HEK293T (cell line): ENCODE results near the gene HBS1L.
A peak's percentile ranks its signal among the peaks of the same experiment; 100 is the strongest.

Experiments used
- CTCF ChIA-PET: fragments of 350-600 bp; formaldehyde crosslinking; extraction: SDS; loops from one replicate; lab custom pipeline; 2021; ENCODE audit warnings: antibody characterized with exemption, inconsistent platforms; lab: Yijun Ruan, JAX
- POLR2A ChIA-PET: fragments of 350-600 bp; formaldehyde crosslinking; extraction: SDS; loops from one replicate; lab custom pipeline; 2020; ENCODE audit warnings: antibody characterized with exemption, inconsistent platforms; lab: Yijun Ruan, JAX
- DNase-seq: peaks from one replicate; pipeline ENCODE4 v3.0.0; 2012; ENCODE audit warnings: mixed read lengths; ENCODE audit errors: extremely low spot score
- ARNT ChIP-seq: fragments of 450-650 bp; IDR thresholded peaks from 2 replicates; pipeline ENCODE4 v1.6.1; 2017; ENCODE audit warnings: mild to moderate bottlenecking
- BHLHE40 ChIP-seq: fragments of 450-650 bp; IDR thresholded peaks from 2 replicates; pipeline ENCODE4 v1.6.1; 2016; ENCODE audit warnings: mild to moderate bottlenecking, moderate library complexity, borderline replicate concordance
- CTBP1 ChIP-seq: fragments of 450-650 bp; IDR thresholded peaks from 2 replicates; pipeline ENCODE4 v1.6.1; 2016; ENCODE audit warnings: borderline replicate concordance
- ELF4 ChIP-seq: fragments of 450-650 bp; IDR thresholded peaks from 2 replicates; pipeline ENCODE4 v1.6.1; 2017; ENCODE audit warnings: antibody characterized with exemption
- FOXA1 ChIP-seq: fragments of 450-650 bp; IDR thresholded peaks from 2 replicates; pipeline ENCODE4 v1.6.1; 2016; ENCODE audit warnings: mild to moderate bottlenecking
- FOXK2 ChIP-seq: fragments of 450-650 bp; IDR thresholded peaks from 2 replicates; pipeline ENCODE4 v1.6.1; 2016; ENCODE audit warnings: mild to moderate bottlenecking
- FOXM1 ChIP-seq: fragments of 450-650 bp; IDR thresholded peaks from 2 replicates; pipeline ENCODE4 v1.6.1; 2017; ENCODE audit warnings: mild to moderate bottlenecking, borderline replicate concordance
- HDGF ChIP-seq: fragments of 450-650 bp; IDR thresholded peaks from 2 replicates; pipeline ENCODE4 v1.6.1; 2017; ENCODE audit warnings: antibody characterized with exemption, borderline replicate concordance
- L3MBTL2 ChIP-seq: fragments of 450-650 bp; conservative IDR thresholded peaks from 2 replicates; pipeline ENCODE4 v1.6.1; 2016; ENCODE audit warnings: mild to moderate bottlenecking
- LEF1 ChIP-seq: fragments of 450-650 bp; IDR thresholded peaks from 2 replicates; pipeline ENCODE4 v1.6.1; 2017; ENCODE audit warnings: mild to moderate bottlenecking, borderline replicate concordance
- NFRKB ChIP-seq: fragments of 450-650 bp; IDR thresholded peaks from 2 replicates; pipeline ENCODE4 v1.6.1; 2016; ENCODE audit warnings: mild to moderate bottlenecking, moderate library complexity
- SP1 ChIP-seq: fragments of 450-650 bp; IDR thresholded peaks from 2 replicates; pipeline ENCODE4 v1.6.1; 2017
- SUZ12 ChIP-seq: fragments of 450-650 bp; IDR thresholded peaks from 2 replicates; pipeline ENCODE4 v1.6.1; 2016; ENCODE audit warnings: mild to moderate bottlenecking
- TARDBP ChIP-seq: fragments of 450-650 bp; IDR thresholded peaks from 2 replicates; pipeline ENCODE4 v1.6.1; 2016
- ZNF384 ChIP-seq: fragments of 450-650 bp; IDR thresholded peaks from 2 replicates; pipeline ENCODE4 v1.6.1; 2016
- TF ChIP-seq, protein P1 (sequence below): fragments of 450-650 bp; IDR thresholded peaks from 2 replicates; pipeline ENCODE4 v1.6.1; 2016

HBS1L gene

GRCh38 chr6:135087803-135088202, 33.2 kb upstream of the HBS1L start:
- DNase-seq = no peak
- TF ChIP-seq L3MBTL2 = no peak
- TF ChIP-seq, protein P1, sequence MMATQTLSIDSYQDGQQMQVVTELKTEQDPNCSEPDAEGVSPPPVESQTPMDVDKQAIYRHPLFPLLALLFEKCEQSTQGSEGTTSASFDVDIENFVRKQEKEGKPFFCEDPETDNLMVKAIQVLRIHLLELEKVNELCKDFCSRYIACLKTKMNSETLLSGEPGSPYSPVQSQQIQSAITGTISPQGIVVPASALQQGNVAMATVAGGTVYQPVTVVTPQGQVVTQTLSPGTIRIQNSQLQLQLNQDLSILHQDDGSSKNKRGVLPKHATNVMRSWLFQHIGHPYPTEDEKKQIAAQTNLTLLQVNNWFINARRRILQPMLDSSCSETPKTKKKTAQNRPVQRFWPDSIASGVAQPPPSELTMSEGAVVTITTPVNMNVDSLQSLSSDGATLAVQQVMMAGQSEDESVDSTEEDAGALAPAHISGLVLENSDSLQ = no peak
- no peak for TF ChIP-seq ZNF384
- no peak for TF ChIP-seq FOXA1
- TF ChIP-seq HDGF = no peak
- TF ChIP-seq CTBP1 = no peak
- TF ChIP-seq LEF1 = no peak
- no peak for TF ChIP-seq SP1
- ChIA-PET POLR2A (no interaction called here), CTCF (no interaction called here)

DNA sequence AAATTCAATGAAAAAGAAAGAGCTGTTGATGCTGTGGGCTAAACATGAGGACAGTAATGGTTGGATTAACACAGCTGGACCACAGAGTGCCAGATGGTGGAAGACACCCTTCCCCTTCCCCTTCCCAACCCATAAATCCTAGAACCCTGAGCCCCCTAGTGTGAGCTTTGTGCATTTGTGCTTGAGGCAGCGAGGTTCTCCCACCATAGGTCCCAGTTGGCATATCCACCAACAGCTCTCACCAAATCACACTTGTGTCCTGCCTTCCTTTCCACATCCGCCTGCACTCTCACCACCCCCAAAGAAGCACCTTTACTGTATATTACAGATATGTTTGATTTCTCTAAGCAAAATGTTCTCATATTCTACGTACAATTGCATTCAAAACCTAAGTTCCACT, 32.8 kb upstream of the HBS1L start:
- ChIA-PET CTCF (no interaction called here), POLR2A (no interaction called here)

DNA sequence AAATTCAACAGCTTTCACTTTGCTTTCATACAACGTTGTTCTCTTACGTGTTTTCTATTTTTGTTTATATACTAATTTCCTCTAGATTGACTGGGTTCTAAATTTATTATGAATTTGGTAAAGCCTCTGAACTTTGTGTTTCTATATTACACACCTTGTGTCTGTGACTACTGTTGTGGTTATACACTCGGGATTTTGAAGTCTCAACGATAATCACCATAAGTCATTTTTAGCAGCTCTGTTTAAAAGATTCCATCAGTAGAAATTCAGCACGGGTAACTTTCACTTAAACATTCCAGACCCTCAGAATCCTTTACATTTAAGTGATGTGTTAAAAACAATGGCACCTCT, 31.8 kb upstream of the HBS1L start:
- DNase-seq = no peak
- TF ChIP-seq BHLHE40 (no peak), HDGF (no peak), SUZ12 (no peak), FOXA1 (no peak), LEF1 (no peak), TARDBP (no peak), ELF4 (no peak), SP1 (no peak), FOXK2 (no peak), NFRKB (no peak), L3MBTL2 (no peak), ZNF384 (no peak), ARNT (no peak)
- ChIA-PET CTCF (no interaction called here), POLR2A (interaction anchor here (1.2 kb wide), 1 partner anchor 32 kb away, joined by 6 read pairs; the partner anchor contains the start of gene HBS1L)

More for the DNA sequence above, 32.8 kb upstream of the HBS1L start:
- TF ChIP-seq FOXA1 = no peak
- TF ChIP-seq ARNT = no peak
- no peak for TF ChIP-seq L3MBTL2
- no peak for TF ChIP-seq ELF4
- no peak for TF ChIP-seq LEF1
- no peak for TF ChIP-seq SP1
- TF ChIP-seq BHLHE40 = no peak
- no peak for TF ChIP-seq HDGF
- no peak for TF ChIP-seq ZNF384
- no peak for TF ChIP-seq FOXK2
- TF ChIP-seq CTBP1 = no peak
- TF ChIP-seq FOXM1 = no peak
- no peak for TF ChIP-seq TARDBP
- TF ChIP-seq, protein P1 = no peak
- no peak for TF ChIP-seq SUZ12
- no peak for TF ChIP-seq NFRKB
- peak; percentile 26 for DNase-seq

DNA sequence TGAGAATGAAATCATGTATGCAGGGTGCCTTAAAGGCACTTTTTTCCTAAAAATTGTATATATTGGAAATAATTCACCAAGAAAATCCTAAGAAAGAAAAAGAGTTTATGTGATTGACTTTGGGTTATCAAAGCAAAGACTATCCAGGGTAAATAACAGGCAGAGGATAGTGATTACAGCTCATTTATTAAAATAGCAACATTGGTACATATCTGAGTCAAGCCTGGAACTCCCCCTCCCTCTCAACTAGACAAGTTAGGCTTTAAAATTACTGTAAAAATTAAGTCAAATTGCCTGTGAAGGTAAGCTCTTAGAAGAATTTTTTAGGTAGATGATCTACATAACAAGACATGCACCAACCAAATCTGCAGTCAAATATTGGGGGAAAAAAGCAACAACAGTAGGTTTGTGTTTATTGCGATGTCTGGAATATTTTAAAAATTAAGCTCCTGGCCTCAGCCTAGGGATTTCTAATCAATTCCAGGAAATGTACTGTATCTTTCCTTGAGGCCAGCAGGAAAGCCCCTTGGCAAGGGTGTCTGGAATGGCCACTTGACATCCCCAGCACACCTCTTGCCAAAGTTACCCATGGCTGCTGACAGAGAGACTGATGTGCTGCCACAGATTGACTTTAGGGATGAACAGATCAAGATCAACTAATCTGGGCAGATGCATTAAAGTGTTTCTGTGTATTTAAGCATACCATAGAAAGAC, 31.2 kb upstream of the HBS1L start:
- POLR2A ChIA-PET = interaction anchor here (1.2 kb wide), 1 partner anchor 31 kb away, joined by 6 read pairs; the partner anchor contains the start of gene HBS1L
- CTCF ChIA-PET = no interaction called here
- TF ChIP-seq L3MBTL2 (no peak), SP1 (no peak), BHLHE40 (no peak), NFRKB (no peak), ELF4 (no peak), ARNT (no peak), LEF1 (no peak), FOXK2 (no peak), TARDBP (no peak), SUZ12 (no peak)
- no peak for DNase-seq

DNA sequence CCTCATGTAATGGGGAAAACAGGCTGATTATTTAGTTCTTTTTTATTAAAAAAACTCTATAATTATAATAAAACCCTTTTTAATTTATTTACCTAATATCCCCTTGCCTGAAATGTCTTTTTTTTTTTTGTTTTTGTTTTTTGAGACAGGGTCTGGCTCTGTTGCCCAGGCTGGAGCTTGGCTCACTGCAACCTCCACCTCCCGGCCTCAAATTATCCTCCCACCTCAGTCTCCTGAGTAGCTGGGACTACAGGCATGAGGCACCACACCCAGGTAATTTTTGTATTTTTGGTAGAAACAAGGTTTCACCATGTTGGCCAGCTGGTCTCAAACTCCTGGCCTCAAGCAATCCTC, 30.3 kb upstream of the HBS1L start:
- ChIA-PET CTCF (no interaction called here), POLR2A (no interaction called here)
- no peak for TF ChIP-seq NFRKB
- no peak for TF ChIP-seq ARNT
- TF ChIP-seq SP1 = no peak
- no peak for TF ChIP-seq TARDBP
- TF ChIP-seq CTBP1 = no peak
- TF ChIP-seq FOXA1 = no peak
- TF ChIP-seq SUZ12 = no peak
- no peak for TF ChIP-seq FOXM1
- no peak for TF ChIP-seq L3MBTL2
- TF ChIP-seq LEF1 = no peak
- TF ChIP-seq HDGF = no peak
- no peak for TF ChIP-seq FOXK2
- TF ChIP-seq BHLHE40 = no peak
- TF ChIP-seq, protein P1 = no peak
- TF ChIP-seq ZNF384 = no peak
- TF ChIP-seq ELF4 = no peak
- DNase-seq = no peak
